Right atrium auricular region (tissue), 2 donors: ENCODE measurements around the gene HDGF. TPM values are rescaled to one million over a fixed set of nuclear protein-coding genes. Genes with fewer than 3 reads are reported as not detected.

Source experiments
- DNase-seq: peaks from one replicate; pipeline ENCODE4 v3.0.0-alpha.2; 2019; ENCODE audit warnings: low spot score
- H3K27ac ChIP-seq, 2 donors: fragments of 200-600 bp; sonication (generic); 1 replicate in 1 of 2; 2 replicates in 1 of 2; pipeline ENCODE4 v1.5.1; 2016 to 2019
- H3K27me3 ChIP-seq, 2 donors: fragments of 200-600 bp; sonication (generic); one replicate each; pipeline versions ENCODE4 v1.5.1 to v1.6.0; 2017 to 2019
- H3K36me3 ChIP-seq: fragments of 200-600 bp; sonication (generic); one replicate; pipeline ENCODE4 v1.5.1; 2016
- H3K4me1 ChIP-seq, 2 donors: fragments of 200-600 bp; sonication (generic); one replicate each; pipeline versions ENCODE4 v1.5.1 to v1.6.0; 2017 to 2019
- H3K4me3 ChIP-seq, 2 donors: fragments of 200-600 bp; sonication (generic); 1 replicate in 1 of 2; 2 replicates in 1 of 2; pipeline ENCODE4 v1.5.1; 2017 to 2019; ENCODE audit warnings: mild to moderate bottlenecking in 1 of 2, moderate library complexity in 1 of 2
- H3K9me3 ChIP-seq, 2 donors: fragments of 200-600 bp; sonication (generic); one replicate each; pipeline ENCODE4 v1.5.1; 2019
- CTCF ChIP-seq, 2 donors: fragments of 200-600 bp; sonication (generic); IDR thresholded peaks; one replicate each; pipeline ENCODE4 v1.5.1; 2019; ENCODE audit warnings: antibody characterized with exemption in 2 of 2
- total RNA-seq, 2 donors: library from RNA; depleted of rRNA; stranded (reverse); fragments of >200 nt; gene quantifications; one replicate each; pipeline ENCODE4 v1.1.0, GENCODE V29; 2016

The HDGF gene
- 100 to 1,000 TPM; 110 to 137 TPM for total RNA-seq

GRCh38 chr1:156751451-156751756 is at the start of gene HDGF:
TSS of gene HDGF (minus strand) at chr1:156751675. CDS start at chr1:156751429, 246 bp downstream.
- no peak for TF ChIP-seq CTCF (IDR thresholded peaks at IDR 0.05)
- H3K27me3 ChIP-seq: no peaks in the 10 kb centered on the region
- peaks cover 0 to 51% of the 10 kb centered on the region in 2 donors for H3K4me1 ChIP-seq
- no peak for DNase-seq
- no peaks in the 10 kb centered on the region for H3K36me3 ChIP-seq
- peak within 1 kb of the TSS; percentile 94 to 95 for H3K4me3 ChIP-seq
- no peaks in the 10 kb centered on the region for H3K9me3 ChIP-seq
- peak within 1 kb of the TSS; percentile 96 for H3K27ac ChIP-seq

GRCh38 chr1:156797212-156797871 is 45.9 kb upstream of the HDGF start:
- TF ChIP-seq CTCF (IDR thresholded peaks at IDR 0.05): peak; percentile 69 to 74
- no peak overlapping the region for H3K27ac ChIP-seq
- H3K36me3 ChIP-seq: peaks cover 88% of the 10 kb centered on the region
- DNase-seq: no peak
- H3K9me3 ChIP-seq: no peaks in the 10 kb centered on the region
- H3K4me3 ChIP-seq: no peak overlapping the region
- H3K27me3 ChIP-seq: no peaks in the 10 kb centered on the region
- peaks cover 0 to 16% of the 10 kb centered on the region in 2 donors for H3K4me1 ChIP-seq

- no peaks in the 10 kb centered on the region for H3K9me3 ChIP-seq
- H3K4me3 ChIP-seq: no peak overlapping the region
- TF ChIP-seq CTCF (IDR thresholded peaks at IDR 0.05): no peak
- no peaks in the 10 kb centered on the region for H3K27me3 ChIP-seq
- no peak for DNase-seq
- no peak overlapping the region for H3K27ac ChIP-seq
- peaks cover 0 to 8% of the 10 kb centered on the region in 2 donors for H3K4me1 ChIP-seq
- H3K36me3 ChIP-seq: peaks cover 97% of the 10 kb centered on the region
Measured at GRCh38 chr1:156796340-156797097, 45.0 kb upstream of the HDGF start.

- DNase-seq: no peak
- no peak overlapping the region for H3K27ac ChIP-seq
- H3K27me3 ChIP-seq: no peaks in the 10 kb centered on the region
- peaks cover 0 to 1% of the 10 kb centered on the region in 2 donors for H3K4me1 ChIP-seq
- no peak overlapping the region for H3K4me3 ChIP-seq
- TF ChIP-seq CTCF (IDR thresholded peaks at IDR 0.05): no peak
- no peaks in the 10 kb centered on the region for H3K9me3 ChIP-seq
- peaks cover 99% of the 10 kb centered on the region for H3K36me3 ChIP-seq
Measured at GRCh38 chr1:156795787-156796186, 44.3 kb upstream of the HDGF start.

GRCh38 chr1:156795374-156795733 is 43.9 kb upstream of the HDGF start:
- no peak overlapping the region for H3K27ac ChIP-seq
- DNase-seq: no peak
- no peaks in the 10 kb centered on the region for H3K9me3 ChIP-seq
- H3K4me1 ChIP-seq: no peaks in the 10 kb centered on the region
- H3K36me3 ChIP-seq: peaks cover 96% of the 10 kb centered on the region
- H3K27me3 ChIP-seq: no peaks in the 10 kb centered on the region
- H3K4me3 ChIP-seq: no peak overlapping the region
- no peak for TF ChIP-seq CTCF (IDR thresholded peaks at IDR 0.05)
